NT2/D1 (cell line): ENCODE results near the gene ALOX5.

Experiments
- DNase-seq: peaks from one replicate; pipeline ENCODE4 v3.0.0-alpha.2; 2011; ENCODE audit warnings: low read depth, low spot score
- H3K27me3 ChIP-seq: 2 replicates; pipeline ENCODE4 v1.6.0; 2011; ENCODE audit warnings: mild to moderate bottlenecking; ENCODE audit not compliant: insufficient read length, insufficient read depth
- H3K36me3 ChIP-seq: 2 replicates; pipeline ENCODE4 v1.6.1; 2011; ENCODE audit warnings: mild to moderate bottlenecking, low read length, mixed read lengths; ENCODE audit not compliant: insufficient read depth, insufficient read length
- H3K4me1 ChIP-seq: 2 replicates; pipeline ENCODE4 v1.5.1; 2011; ENCODE audit not compliant: insufficient read depth, insufficient read length
- H3K4me3 ChIP-seq: 2 replicates; pipeline ENCODE4 v1.5.1; 2011; ENCODE audit warnings: low read depth; ENCODE audit not compliant: insufficient read length
- H3K9ac ChIP-seq: 2 replicates; pipeline ENCODE4 v1.6.0; 2011; ENCODE audit warnings: low read depth; ENCODE audit not compliant: insufficient read length
- H3K9me3 ChIP-seq: 2 replicates; pipeline ENCODE4 v1.5.1; 2011; ENCODE audit warnings: mild to moderate bottlenecking, low read length; ENCODE audit not compliant: insufficient read depth
- SUZ12 ChIP-seq: IDR thresholded peaks from 2 replicates; pipeline ENCODE4 v1.6.1; 2011; ENCODE audit not compliant: insufficient read length, insufficient read depth; ENCODE audit errors: extremely low read depth
- YY1 ChIP-seq: IDR thresholded peaks from 2 replicates; pipeline ENCODE4 v1.6.1; 2011; ENCODE audit not compliant: insufficient read length, insufficient read depth
- ZNF274 ChIP-seq: IDR thresholded peaks from 2 replicates; pipeline ENCODE4 v1.6.1; 2011; ENCODE audit warnings: mild to moderate bottlenecking, low read depth, low read length

Gene ALOX5

DNA sequence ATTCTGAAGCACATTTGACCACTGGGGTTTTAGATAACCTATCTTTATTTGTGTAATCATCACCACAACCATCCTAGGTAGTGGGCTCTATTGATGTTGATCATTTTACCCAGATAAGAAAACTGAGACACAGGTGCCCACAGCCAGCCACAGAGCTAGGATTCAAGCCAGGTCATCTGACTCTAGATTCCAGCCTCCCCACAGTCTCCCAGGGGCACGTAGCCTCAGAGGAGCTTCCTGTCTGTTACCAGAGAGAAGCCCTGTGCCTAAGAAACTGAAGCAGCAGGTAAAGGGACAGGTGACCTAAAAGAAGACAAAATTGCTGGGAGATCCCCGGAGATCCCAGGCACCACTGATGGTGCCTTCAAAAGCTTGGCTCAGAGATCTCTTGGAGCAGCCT is 55.8 kb downstream of the ALOX5 start:
- no peaks in the 10 kb centered on the region for H3K9me3 ChIP-seq
- H3K9ac ChIP-seq, result no peak overlapping the region
- H3K4me1 ChIP-seq, result no peaks in the 10 kb centered on the region
- H3K27me3 ChIP-seq, result no peaks in the 10 kb centered on the region
- no peak for TF ChIP-seq ZNF274
- TF ChIP-seq SUZ12, result no peak
- no peak for TF ChIP-seq YY1
- no peaks in the 10 kb centered on the region for H3K36me3 ChIP-seq
- H3K4me3 ChIP-seq, result no peak overlapping the region
- DNase-seq, result no peak

DNA sequence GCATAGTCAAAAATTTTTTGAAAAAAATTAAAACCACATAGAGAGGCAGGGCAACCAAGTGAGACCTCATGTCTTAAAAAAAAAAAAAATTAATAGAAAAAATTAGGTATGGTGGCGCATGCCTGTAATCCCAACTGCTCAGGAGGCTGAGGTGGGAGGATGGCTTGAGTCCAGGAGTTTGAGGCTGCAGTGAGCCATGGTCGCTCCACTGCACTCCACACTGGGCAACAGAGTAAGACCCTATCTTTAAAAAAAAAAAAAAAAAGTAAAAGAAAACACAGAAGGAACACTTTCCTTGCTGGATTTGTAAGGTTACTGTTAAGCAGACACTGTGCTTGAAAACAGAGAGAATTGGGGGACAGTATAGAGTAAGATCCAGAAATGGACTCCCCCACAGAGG is 58.1 kb downstream of the ALOX5 start:
- Histone ChIP-seq H3K4me3 (no peak overlapping the region), H3K27me3 (no peaks in the 10 kb centered on the region), H3K9me3 (no peaks in the 10 kb centered on the region), H3K36me3 (no peaks in the 10 kb centered on the region), H3K9ac (no peak overlapping the region), H3K4me1 (no peaks in the 10 kb centered on the region)
- TF ChIP-seq SUZ12, result no peak
- DNase-seq, result no peak

- no peak overlapping the region for H3K4me3 ChIP-seq
- DNase-seq, result no peak
- no peaks in the 10 kb centered on the region for H3K4me1 ChIP-seq
- H3K9ac ChIP-seq, result no peak overlapping the region
- H3K9me3 ChIP-seq, result no peaks in the 10 kb centered on the region
- no peak for TF ChIP-seq SUZ12
- no peaks in the 10 kb centered on the region for H3K36me3 ChIP-seq
- no peaks in the 10 kb centered on the region for H3K27me3 ChIP-seq
Measured at GRCh38 chr10:45432700-45433472, 58.9 kb downstream of the ALOX5 start.

DNA sequence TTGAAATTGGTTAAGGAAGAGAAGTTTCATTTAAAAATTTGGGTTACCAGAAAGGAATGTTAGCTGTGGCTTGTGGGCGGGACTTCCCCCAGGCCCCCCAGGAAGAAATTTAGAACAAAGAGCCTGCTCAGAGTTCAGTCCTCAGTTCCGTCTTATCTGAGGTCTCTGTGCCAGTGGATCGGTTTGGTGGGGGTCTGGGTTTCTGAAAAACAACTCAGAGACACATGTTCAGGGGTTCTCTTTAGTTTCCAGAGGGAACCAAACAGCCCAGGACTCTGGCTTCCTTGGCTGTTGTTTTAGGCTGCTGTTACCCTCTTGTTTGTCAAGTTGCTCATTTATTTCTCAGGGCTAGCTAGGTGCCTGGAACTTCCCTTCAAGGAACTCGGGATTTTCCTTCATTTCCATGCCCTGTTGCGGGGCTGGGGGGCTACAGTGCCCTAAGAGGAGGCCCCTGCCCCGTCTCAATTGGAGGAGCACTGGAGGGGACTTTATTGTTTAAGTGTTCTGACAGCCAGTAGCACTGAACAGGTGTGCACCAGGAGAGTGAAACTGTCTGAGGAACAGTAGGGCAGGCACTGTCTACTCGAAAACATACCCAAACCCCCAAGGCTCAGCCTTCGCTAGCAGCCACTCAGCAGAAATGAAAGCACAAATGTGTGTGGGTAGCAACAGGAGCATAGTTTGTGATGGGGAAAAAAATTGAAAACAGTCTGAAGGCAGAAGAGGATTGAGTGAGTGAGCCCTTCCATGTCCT is 59.9 kb downstream of the ALOX5 start:
- TF ChIP-seq YY1 (no peak), SUZ12 (no peak), ZNF274 (no peak)
- no peaks in the 10 kb centered on the region for H3K4me1 ChIP-seq
- no peak overlapping the region for H3K4me3 ChIP-seq
- H3K9me3 ChIP-seq, result no peaks in the 10 kb centered on the region
- H3K36me3 ChIP-seq, result no peaks in the 10 kb centered on the region
- H3K27me3 ChIP-seq, result no peaks in the 10 kb centered on the region
- no peak overlapping the region for H3K9ac ChIP-seq
- DNase-seq, result no peak

GRCh38 chr10:45437587-45438465 is 63.8 kb downstream of the ALOX5 start:
- TF ChIP-seq SUZ12 (no peak), YY1 (no peak), ZNF274 (no peak)
- DNase-seq, result no peak
- no peaks in the 10 kb centered on the region for H3K36me3 ChIP-seq
- no peaks in the 10 kb centered on the region for H3K9me3 ChIP-seq
- no peaks in the 10 kb centered on the region for H3K4me1 ChIP-seq
- H3K27me3 ChIP-seq, result no peaks in the 10 kb centered on the region
- no peak overlapping the region for H3K9ac ChIP-seq
- no peak overlapping the region for H3K4me3 ChIP-seq

DNA sequence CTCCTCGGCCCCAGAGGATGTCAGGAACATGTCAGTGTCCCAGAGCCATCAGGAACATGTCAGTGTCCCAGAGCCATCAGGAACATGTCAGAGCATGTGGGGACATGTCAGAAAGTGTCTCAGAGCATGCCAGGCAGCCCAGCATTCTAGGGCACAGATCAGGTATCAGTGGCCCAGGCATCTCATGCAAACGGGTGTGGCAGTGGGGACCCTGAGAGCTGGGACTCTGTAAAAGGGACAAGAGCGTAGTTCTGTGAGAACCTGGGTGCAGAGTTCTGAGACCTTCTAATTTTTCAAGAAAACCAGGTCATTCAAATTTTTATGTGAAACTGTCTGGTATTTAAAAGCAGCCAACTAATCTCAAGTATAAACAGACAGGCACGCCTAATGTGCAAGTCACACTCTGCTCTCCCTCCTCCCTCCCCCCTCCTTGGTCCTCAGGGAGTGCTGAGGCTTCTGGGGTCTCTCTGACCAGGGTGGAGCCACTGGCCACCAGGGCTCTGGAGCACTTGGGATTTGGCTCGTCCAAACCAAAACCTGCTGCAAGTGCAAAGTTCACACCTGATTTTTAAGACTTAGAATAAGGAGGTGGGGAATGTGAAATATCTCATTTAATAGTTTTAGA is 64.6 kb downstream of the ALOX5 start:
- Histone ChIP-seq H3K27me3 (no peaks in the 10 kb centered on the region), H3K9me3 (no peaks in the 10 kb centered on the region), H3K4me1 (no peaks in the 10 kb centered on the region), H3K4me3 (no peak overlapping the region), H3K36me3 (no peaks in the 10 kb centered on the region), H3K9ac (no peak overlapping the region)
- DNase-seq, result no peak
- no peak for TF ChIP-seq YY1
- TF ChIP-seq ZNF274, result no peak
- no peak for TF ChIP-seq SUZ12
